ENCODE results near the gene CCDC149.

CCDC149 gene

GRCh38 chr4:24780936-24781495 lies 131.8 kb downstream of the CCDC149 start:
- H3K27me3 ChIP-seq: no peaks in the 10 kb centered on the region
- no peaks in the 10 kb centered on the region for H3K36me3 ChIP-seq
- H3K9me3 ChIP-seq: no peaks in the 10 kb centered on the region
- intact Hi-C loops (cut with DNase I; ENCODE audit: low total_unique reads): loop anchor here (5.0 kb wide), 1 partner anchor 49 kb away; no protein-coding TSS in a partner anchor
- no peak overlapping the region for H3K4me3 ChIP-seq
- DNase-seq: no peak
- H3K27ac ChIP-seq: peak overlapping the region; percentile 73 to 82
- H3K4me1 ChIP-seq: peaks cover 0 to 51% (median 24%) of the 10 kb centered on the region in 4 donors
- no peak for TF ChIP-seq CTCF (IDR thresholded peaks at IDR 0.05)

GRCh38 chr4:24778464-24779225 lies 134.2 kb downstream of the CCDC149 start:
- TF ChIP-seq CTCF (IDR thresholded peaks at IDR 0.05): no peak
- H3K36me3 ChIP-seq: no peaks in the 10 kb centered on the region
- H3K9me3 ChIP-seq: no peaks in the 10 kb centered on the region
- intact Hi-C loops (cut with DNase I; ENCODE audit: low total_unique reads): no loop called here
- H3K27ac ChIP-seq: peak overlapping the region; percentile 34 to 73
- peaks cover 0 to 51% (median 24%) of the 10 kb centered on the region in 4 donors for H3K4me1 ChIP-seq
- H3K27me3 ChIP-seq: no peaks in the 10 kb centered on the region
- H3K4me3 ChIP-seq: no peak overlapping the region
- peak; percentile 74 to 82 for DNase-seq

- H3K27ac ChIP-seq: peak overlapping the region in 1 of 2 donors; percentile 25
These were observed 135.0 kb downstream of the CCDC149 start for GRCh38 chr4:24777536-24778463.

GRCh38 chr4:24775750-24776149 lies 137.1 kb downstream of the CCDC149 start:
- Histone ChIP-seq H3K4me1 (peaks cover 0 to 27% (median 7%) of the 10 kb centered on the region in 4 donors), H3K27me3 (no peaks in the 10 kb centered on the region), H3K27ac (no peak overlapping the region), H3K4me3 (no peak overlapping the region), H3K36me3 (no peaks in the 10 kb centered on the region), H3K9me3 (no peaks in the 10 kb centered on the region)
- no peak for DNase-seq
- intact Hi-C loops (cut with DNase I; ENCODE audit: low total_unique reads): no loop called here
- TF ChIP-seq CTCF (IDR thresholded peaks at IDR 0.05): no peak

More at GRCh38 chr4:24777536-24778463, 135.0 kb downstream of the CCDC149 start:
- Histone ChIP-seq H3K4me3 (no peak overlapping the region), H3K27me3 (no peaks in the 10 kb centered on the region), H3K4me1 (peaks cover 0 to 46% (median 22%) of the 10 kb centered on the region in 4 donors), H3K9me3 (no peaks in the 10 kb centered on the region), H3K36me3 (no peaks in the 10 kb centered on the region)
- DNase-seq: no peak
- intact Hi-C loops (cut with DNase I; ENCODE audit: low total_unique reads): no loop called here
- TF ChIP-seq CTCF (IDR thresholded peaks at IDR 0.05): no peak

- Histone ChIP-seq H3K9me3 (no peaks in the 10 kb centered on the region), H3K27me3 (no peaks in the 10 kb centered on the region), H3K27ac (no peak overlapping the region), H3K36me3 (no peaks in the 10 kb centered on the region), H3K4me1 (peaks cover 0 to 20% (median 4%) of the 10 kb centered on the region in 4 donors), H3K4me3 (no peak overlapping the region)
- DNase-seq: no peak
- TF ChIP-seq CTCF (IDR thresholded peaks at IDR 0.05): no peak
- intact Hi-C loops (cut with DNase I; ENCODE audit: low total_unique reads): no loop called here
These were observed 137.7 kb downstream of the CCDC149 start for GRCh38 chr4:24775032-24775605.
